NCI-H69 (cell line): ENCODE results near the gene MICA.
"Not testable (repeated sequence)": the region's sequence is repeated elsewhere in the genome, so short reads cannot be mapped to it uniquely, and the experiment has no call there.

Source experiments
- DNase-seq: peaks from one replicate; lab custom pipeline; 2025; lab: John Stamatoyannopoulos, UW

MICA gene

GRCh38 chr6:31414148-31414770, 10.9 kb downstream of the MICA start:
- not testable (repeated sequence) for DNase-seq

- no peak for DNase-seq
Measured at GRCh38 chr6:31414771-31415265, 11.4 kb downstream of the MICA start.

GRCh38 chr6:31416394-31417014, 13.1 kb downstream of the MICA start:
- no peak for DNase-seq

GRCh38 chr6:31418251-31418650, 14.9 kb downstream of the MICA start:
- no peak for DNase-seq

GRCh38 chr6:31419842-31420241, 16.4 kb downstream of the MICA start:
- no peak for DNase-seq

GRCh38 chr6:31420546-31420945, 17.2 kb downstream of the MICA start:
- no peak for DNase-seq

GRCh38 chr6:31422587-31422986, 19.2 kb downstream of the MICA start:
- DNase-seq, result no peak

- no peak for DNase-seq
Measured at GRCh38 chr6:31423550-31423949, 20.2 kb downstream of the MICA start.

- no peak for DNase-seq
Measured at GRCh38 chr6:31426395-31427354, 23.3 kb downstream of the MICA start.

GRCh38 chr6:31430449-31430848, 27.1 kb downstream of the MICA start:
- no peak for DNase-seq

- DNase-seq, result not testable (repeated sequence)
Measured at GRCh38 chr6:31435051-31435450, 31.7 kb downstream of the MICA start.

- no peak for DNase-seq
Measured at GRCh38 chr6:31438222-31438621, 34.8 kb downstream of the MICA start.

- DNase-seq, result no peak
Measured at GRCh38 chr6:31438677-31439076, 35.3 kb downstream of the MICA start.

- peak; percentile 46 for DNase-seq
Measured at GRCh38 chr6:31441365-31442267, 38.2 kb downstream of the MICA start.

GRCh38 chr6:31446481-31446880, 43.1 kb downstream of the MICA start:
- no peak for DNase-seq

- DNase-seq, result not testable (repeated sequence)
Measured at GRCh38 chr6:31446999-31447789, 43.8 kb downstream of the MICA start.

- DNase-seq, result no peak
Measured at GRCh38 chr6:31450751-31451150, 47.4 kb downstream of the MICA start.

- DNase-seq, result no peak
Measured at GRCh38 chr6:31452859-31453258, 49.5 kb downstream of the MICA start.

- DNase-seq, result no peak
Measured at GRCh38 chr6:31453259-31453658, 49.9 kb downstream of the MICA start.

- not testable (repeated sequence) for DNase-seq
Measured at GRCh38 chr6:31459864-31460263, 56.5 kb downstream of the MICA start.
